ENCODE results near the gene PARPBP. TPM values are rescaled to one million over a fixed set of nuclear protein-coding genes. Genes with fewer than 3 reads are reported as not detected.
"Not testable (repeated sequence)": the region's sequence is repeated elsewhere in the genome, so short reads cannot be mapped to it uniquely, and the experiment has no call there.

The PARPBP gene, protein sequence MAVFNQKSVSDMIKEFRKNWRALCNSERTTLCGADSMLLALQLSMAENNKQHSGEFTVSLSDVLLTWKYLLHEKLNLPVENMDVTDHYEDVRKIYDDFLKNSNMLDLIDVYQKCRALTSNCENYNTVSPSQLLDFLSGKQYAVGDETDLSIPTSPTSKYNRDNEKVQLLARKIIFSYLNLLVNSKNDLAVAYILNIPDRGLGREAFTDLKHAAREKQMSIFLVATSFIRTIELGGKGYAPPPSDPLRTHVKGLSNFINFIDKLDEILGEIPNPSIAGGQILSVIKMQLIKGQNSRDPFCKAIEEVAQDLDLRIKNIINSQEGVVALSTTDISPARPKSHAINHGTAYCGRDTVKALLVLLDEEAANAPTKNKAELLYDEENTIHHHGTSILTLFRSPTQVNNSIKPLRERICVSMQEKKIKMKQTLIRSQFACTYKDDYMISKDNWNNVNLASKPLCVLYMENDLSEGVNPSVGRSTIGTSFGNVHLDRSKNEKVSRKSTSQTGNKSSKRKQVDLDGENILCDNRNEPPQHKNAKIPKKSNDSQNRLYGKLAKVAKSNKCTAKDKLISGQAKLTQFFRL
- total RNA-seq = under 1 TPM in 1 of 2 donors, not detected in 1; 0.52 TPM

DNA sequence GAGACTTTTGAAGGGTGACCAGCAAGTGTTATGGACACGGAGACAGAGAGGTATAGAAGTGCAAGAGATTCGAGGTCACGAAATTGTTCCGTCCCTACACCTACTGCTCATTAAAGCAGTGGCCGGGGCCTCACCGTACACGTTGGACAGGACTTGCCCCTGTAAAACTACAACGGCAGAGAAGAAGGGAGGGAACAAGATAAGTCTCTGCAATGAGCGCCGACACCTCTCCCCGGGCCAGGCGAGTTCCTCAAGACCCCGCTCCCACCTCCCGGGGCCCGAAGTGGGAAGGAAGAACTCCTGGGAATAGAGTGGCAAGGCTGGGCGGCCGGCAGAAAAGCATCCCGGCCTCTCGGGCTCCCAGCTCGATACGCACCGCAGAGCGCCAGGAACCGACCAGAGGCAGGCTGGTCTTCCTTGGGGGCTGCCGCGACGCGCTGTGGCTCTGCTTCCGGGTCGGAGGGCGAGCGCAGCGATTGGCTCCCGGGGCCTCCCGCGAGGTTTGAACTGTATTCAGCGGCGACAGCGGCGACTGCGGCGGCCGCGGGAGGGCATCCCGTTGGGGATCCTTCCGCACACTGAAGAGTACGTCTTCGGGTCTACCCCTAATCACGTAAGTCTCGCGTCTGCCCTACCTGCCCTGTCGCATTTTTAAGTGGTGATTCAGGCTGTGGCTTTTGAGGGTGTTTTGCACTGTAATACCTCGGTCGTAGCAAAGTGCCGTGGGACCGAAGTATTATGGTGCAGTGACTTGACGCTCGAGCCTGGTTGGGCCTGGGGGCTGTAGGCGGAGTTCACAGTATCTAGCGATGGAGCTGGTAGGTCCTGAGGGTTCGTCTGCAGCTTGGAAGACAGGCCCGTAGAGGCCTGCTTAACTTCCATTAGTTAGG is at the start of gene PARPBP, which contains the start of gene NUP37:
Gene PARPBP (plus strand): TSS at position 510 of the 890 bp plus-strand sequence. CDS start 3,706 bp downstream, outside the sequence.
Gene NUP37 (minus strand): TSS at position 441 of the 890 bp plus-strand sequence. CDS start 1,596 bp downstream, outside the sequence.
- TF ChIP-seq, protein P1, sequence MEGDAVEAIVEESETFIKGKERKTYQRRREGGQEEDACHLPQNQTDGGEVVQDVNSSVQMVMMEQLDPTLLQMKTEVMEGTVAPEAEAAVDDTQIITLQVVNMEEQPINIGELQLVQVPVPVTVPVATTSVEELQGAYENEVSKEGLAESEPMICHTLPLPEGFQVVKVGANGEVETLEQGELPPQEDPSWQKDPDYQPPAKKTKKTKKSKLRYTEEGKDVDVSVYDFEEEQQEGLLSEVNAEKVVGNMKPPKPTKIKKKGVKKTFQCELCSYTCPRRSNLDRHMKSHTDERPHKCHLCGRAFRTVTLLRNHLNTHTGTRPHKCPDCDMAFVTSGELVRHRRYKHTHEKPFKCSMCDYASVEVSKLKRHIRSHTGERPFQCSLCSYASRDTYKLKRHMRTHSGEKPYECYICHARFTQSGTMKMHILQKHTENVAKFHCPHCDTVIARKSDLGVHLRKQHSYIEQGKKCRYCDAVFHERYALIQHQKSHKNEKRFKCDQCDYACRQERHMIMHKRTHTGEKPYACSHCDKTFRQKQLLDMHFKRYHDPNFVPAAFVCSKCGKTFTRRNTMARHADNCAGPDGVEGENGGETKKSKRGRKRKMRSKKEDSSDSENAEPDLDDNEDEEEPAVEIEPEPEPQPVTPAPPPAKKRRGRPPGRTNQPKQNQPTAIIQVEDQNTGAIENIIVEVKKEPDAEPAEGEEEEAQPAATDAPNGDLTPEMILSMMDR (IDR thresholded peaks at IDR 0.05) = peak in 4 of 7 experiments; percentile 6 to 16 (median 12)
- peak; percentile 44 to 82 (median 78) for TF ChIP-seq POLR2A (IDR thresholded peaks at IDR 0.05)
- Histone ChIP-seq H3K27ac (peak within 1 kb of the TSS; percentile 51 to 77 (median 70)), H3K27me3 (no peaks in the 10 kb centered on the region), H3K9me3 (no peaks in the 10 kb centered on the region), H3K36me3 (replicated peaks in 1 of 2; ENCODE audit: insufficient read depth in 1 of 2, low read depth in 2 of 2) (peaks cover 0 to 2% of the 10 kb centered on the region in 2 donors), H3K4me3 (peak within 1 kb of the TSS; percentile 77 to 79), H3K4me1 (peaks cover 13% of the 10 kb centered on the region)
- ATAC-seq (peak; percentile 99), DNase-seq (peak; percentile 80 to 88 (median 86))
- intact Hi-C loops (cut with DNase I) = no loop called here
- 0% methylated on average over 22 to 62 of the region's 62 CpGs for WGBS, 2 donors

DNA sequence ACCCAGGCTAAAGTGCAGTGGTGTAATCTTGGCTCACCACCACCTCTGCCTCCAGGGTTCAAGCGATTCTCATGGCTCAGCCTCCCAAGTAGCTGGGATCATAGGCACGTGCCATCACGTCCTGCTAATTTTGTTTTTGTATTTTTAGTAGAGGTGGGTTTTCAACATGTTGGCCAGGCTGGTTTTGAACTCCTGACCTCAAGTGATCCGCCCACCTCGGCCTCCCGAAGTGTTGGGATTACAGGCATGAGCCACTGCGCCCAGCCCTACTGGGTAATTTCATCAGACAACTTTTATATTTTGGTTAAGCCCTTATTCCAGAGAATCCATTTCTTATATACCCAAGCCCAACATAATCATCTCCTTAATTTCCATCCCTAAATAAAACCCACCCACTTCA is 47.9 kb upstream of the PARPBP start:
- ATAC-seq; H3K4me3 ChIP-seq; intact Hi-C loops (cut with DNase I); H3K9me3 ChIP-seq; H3K27me3 ChIP-seq; DNase-seq; H3K27ac ChIP-seq; H3K4me1 ChIP-seq; H3K36me3 ChIP-seq (replicated peaks in 1 of 2; ENCODE audit: insufficient read depth in 1 of 2, low read depth in 2 of 2): not testable (repeated sequence)
- 90 to 91% methylated on average over 7 of the region's 7 CpGs for WGBS, 2 donors

DNA sequence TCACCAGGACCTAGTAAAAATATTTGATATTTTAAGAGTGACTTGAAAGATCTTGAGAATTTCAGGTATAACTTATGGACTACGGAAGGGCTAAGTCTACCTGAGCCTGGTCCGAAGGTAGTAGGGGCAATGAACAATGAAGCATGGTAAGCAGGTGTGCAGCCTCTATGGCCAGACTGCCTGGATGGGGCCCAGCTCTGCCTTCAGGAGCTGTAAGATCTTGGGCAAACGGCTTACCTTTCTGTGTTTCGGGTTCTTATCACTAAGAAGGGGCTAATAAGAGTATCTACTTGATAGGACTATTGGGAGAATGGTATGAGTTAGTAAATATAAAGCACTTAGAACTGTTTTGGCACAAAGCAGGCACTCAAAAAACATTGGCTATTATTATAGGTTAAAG is 39.1 kb upstream of the PARPBP start:
- no peak for ATAC-seq
- Histone ChIP-seq H3K27ac (no peak overlapping the region), H3K9me3 (no peaks in the 10 kb centered on the region), H3K27me3 (no peaks in the 10 kb centered on the region), H3K36me3 (replicated peaks in 1 of 2; ENCODE audit: insufficient read depth in 1 of 2, low read depth in 2 of 2) (peaks cover 6 to 16% of the 10 kb centered on the region in 2 donors), H3K4me1 (no peaks in the 10 kb centered on the region), H3K4me3 (no peak overlapping the region)
- 81 to 86% methylated on average over 4 of the region's 4 CpGs for WGBS, 2 donors
- TF ChIP-seq POLR2A (IDR thresholded peaks at IDR 0.05) = no peak
- TF ChIP-seq, protein P1 (IDR thresholded peaks at IDR 0.05) = no peak
- DNase-seq = no peak
- intact Hi-C loops (cut with DNase I) = no loop called here

DNA sequence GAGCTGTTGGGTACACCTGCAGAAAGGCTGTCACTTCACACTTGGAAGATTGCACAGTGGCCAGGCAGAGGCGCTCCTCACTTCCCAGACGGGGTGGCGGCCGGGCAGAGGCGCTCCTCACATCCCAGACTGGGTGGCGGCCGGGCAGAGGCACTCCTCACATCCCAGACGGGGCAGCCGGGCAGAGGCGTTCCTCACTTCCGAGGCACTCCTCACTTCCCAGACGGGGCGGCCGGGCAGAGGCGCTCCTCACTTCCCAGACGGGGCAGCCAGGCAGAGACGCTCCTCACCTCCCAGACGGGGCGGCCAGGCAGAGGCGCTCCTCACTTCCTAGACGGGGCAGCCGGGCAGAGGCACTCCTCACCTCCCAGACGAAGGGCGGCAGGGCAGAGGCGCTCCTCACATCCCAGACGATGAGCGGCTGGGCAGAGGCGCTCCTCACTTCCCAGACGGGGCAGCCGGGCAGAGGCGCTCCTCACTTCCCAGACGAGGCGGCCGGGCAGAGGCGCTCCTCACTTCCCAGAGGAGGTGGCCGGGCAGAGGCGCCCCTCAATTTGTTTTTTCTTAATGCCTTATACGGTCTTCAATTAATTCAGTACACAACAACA is 30.7 kb upstream of the PARPBP start:
- DNase-seq; H3K36me3 ChIP-seq (replicated peaks in 1 of 2; ENCODE audit: insufficient read depth in 1 of 2, low read depth in 2 of 2); ATAC-seq; H3K9me3 ChIP-seq; H3K27me3 ChIP-seq; H3K4me1 ChIP-seq; H3K4me3 ChIP-seq; intact Hi-C loops (cut with DNase I); H3K27ac ChIP-seq: not testable (repeated sequence)
- WGBS, 2 donors = 97% methylated on average over 11 to 34 of the region's 38 CpGs

DNA sequence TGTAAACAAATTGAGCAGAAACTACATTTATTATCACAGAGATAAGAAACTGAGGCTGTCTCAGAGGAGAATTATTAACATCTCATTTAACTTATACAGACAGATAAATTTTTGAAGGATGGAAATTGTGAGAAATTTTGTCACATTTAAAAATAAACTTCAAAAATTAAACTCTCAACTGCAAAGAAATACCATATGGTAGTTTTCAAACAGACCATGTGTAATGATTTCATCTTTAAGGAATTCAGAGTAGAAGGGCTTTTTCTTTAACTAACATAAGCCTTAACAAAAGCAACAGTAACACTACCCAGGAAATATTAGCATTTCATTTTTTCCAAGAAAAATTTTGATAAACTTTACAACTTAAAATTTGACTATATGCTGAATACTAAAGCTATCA is 26.7 kb upstream of the PARPBP start:
- intact Hi-C loops (cut with DNase I) = no loop called here
- Histone ChIP-seq H3K4me3 (no peak overlapping the region), H3K4me1 (no peaks in the 10 kb centered on the region), H3K9me3 (no peaks in the 10 kb centered on the region), H3K36me3 (replicated peaks in 1 of 2; ENCODE audit: insufficient read depth in 1 of 2, low read depth in 2 of 2) (no peaks in the 10 kb centered on the region), H3K27me3 (no peaks in the 10 kb centered on the region), H3K27ac (no peak overlapping the region)
- DNase-seq = no peak
- ATAC-seq = no peak
- TF ChIP-seq POLR2A (IDR thresholded peaks at IDR 0.05) = no peak
- TF ChIP-seq, protein P1 (IDR thresholded peaks at IDR 0.05) = no peak
